C4-2B (cell line): Measurements from ENCODE around the gene USP25.

Source experiments
- H3K27ac ChIP-seq: fragments of 450-650 bp; 2 replicates; pipeline ENCODE4 v1.5.1; 2017
- CTCF ChIP-seq: fragments of 450-650 bp; conservative IDR thresholded peaks from 2 replicates; pipeline ENCODE4 v1.5.1; 2017; ENCODE audit warnings: mild to moderate bottlenecking
- ZFX ChIP-seq: fragments of 450-650 bp; IDR thresholded peaks from 2 replicates; pipeline ENCODE4 v1.6.1; 2017

Gene USP25

GRCh38 chr21:15868940-15869339 lies 139.2 kb downstream of the USP25 start:
- no peak overlapping the region; the same call in 1 of the 2 replicates for H3K27ac ChIP-seq
- TF ChIP-seq CTCF (no peak), ZFX (no peak)

- TF ChIP-seq CTCF = no peak
- TF ChIP-seq ZFX = no peak
- no peak overlapping the region for H3K27ac ChIP-seq
Measured at GRCh38 chr21:15870819-15871218, 141.0 kb downstream of the USP25 start.

- no peak overlapping the region for H3K27ac ChIP-seq
- TF ChIP-seq CTCF (no peak), ZFX (no peak)
Measured at GRCh38 chr21:15872236-15872635, 142.5 kb downstream of the USP25 start.

GRCh38 chr21:15874615-15875014 lies 144.8 kb downstream of the USP25 start:
- no peak for TF ChIP-seq CTCF
- no peak for TF ChIP-seq ZFX
- peak overlapping the region; percentile 57 for H3K27ac ChIP-seq

GRCh38 chr21:15875286-15875685 lies 145.5 kb downstream of the USP25 start:
- peak overlapping the region; percentile 57 for H3K27ac ChIP-seq
- TF ChIP-seq CTCF = no peak
- TF ChIP-seq ZFX = no peak

- TF ChIP-seq CTCF = no peak
- TF ChIP-seq ZFX = no peak
- H3K27ac ChIP-seq = peak overlapping the region; percentile 37
Measured at GRCh38 chr21:15893902-15894301, 164.1 kb downstream of the USP25 start.

- TF ChIP-seq ZFX = no peak
- peak; percentile 86 for TF ChIP-seq CTCF
- H3K27ac ChIP-seq = no peak overlapping the region
Measured at GRCh38 chr21:15894596-15894995, 164.8 kb downstream of the USP25 start.
